Endodermal cell (in vitro differentiated cells): ENCODE results near the gene SLC25A23. TPM values are rescaled to one million over a fixed set of nuclear protein-coding genes. Genes with fewer than 3 reads are reported as not detected.

Experiments
- DNase-seq: peaks from one replicate; pipeline ENCODE4 v3.0.0-alpha.2; 2017
- H3K27ac ChIP-seq: 2 replicates; pipeline ENCODE4 v1.5.1; 2013; ENCODE audit warnings: mild to moderate bottlenecking, low read depth, low read length, moderate library complexity
- H3K27me3 ChIP-seq: 2 replicates; pipeline ENCODE4 v1.6.1; 2013; ENCODE audit warnings: mild to moderate bottlenecking, low read length, moderate library complexity; ENCODE audit not compliant: insufficient read depth, control insufficient read depth, poor library complexity, severe bottlenecking
- H3K36me3 ChIP-seq: 2 replicates; pipeline ENCODE4 v1.7.0; 2013; ENCODE audit warnings: mild to moderate bottlenecking, low read length, moderate library complexity; ENCODE audit not compliant: control insufficient read depth, insufficient read depth
- H3K4me1 ChIP-seq: one replicate; pipeline ENCODE4 v1.7.0; 2013; ENCODE audit warnings: low read length; ENCODE audit not compliant: control insufficient read depth, insufficient read depth
- H3K4me3 ChIP-seq: 2 replicates; pipeline ENCODE4 v1.5.1; 2013; ENCODE audit warnings: mild to moderate bottlenecking, low read length, moderate library complexity
- H3K9ac ChIP-seq: 2 replicates; pipeline ENCODE4 v1.6.1; 2013; ENCODE audit warnings: mild to moderate bottlenecking, low read length, moderate library complexity; ENCODE audit not compliant: poor library complexity, severe bottlenecking; ENCODE audit errors: extremely low read depth
- H3K9me3 ChIP-seq: 2 replicates; pipeline ENCODE4 v1.6.1; 2013; ENCODE audit warnings: mild to moderate bottlenecking, low read length, moderate library complexity; ENCODE audit not compliant: control insufficient read depth
- H3K27ac Mint-ChIP-seq: 2 replicates; pipeline ENCODE4 v1.8.0; 2020; ENCODE audit warnings: mixed read lengths
- H3K27me3 Mint-ChIP-seq: 2 replicates; pipeline ENCODE4 v1.8.0; 2021; ENCODE audit warnings: mild to moderate bottlenecking, mixed read lengths; ENCODE audit not compliant: insufficient read depth
- H3K36me3 Mint-ChIP-seq: 2 replicates; pipeline ENCODE4 v1.8.0; 2020; ENCODE audit warnings: low read depth, mixed read lengths
- H3K4me1 Mint-ChIP-seq: 2 replicates; pipeline ENCODE4 v1.8.0; 2020; ENCODE audit warnings: mixed read lengths
- H3K4me3 Mint-ChIP-seq: 2 replicates; pipeline ENCODE4 v1.8.0; 2020; ENCODE audit warnings: mild to moderate bottlenecking, moderate library complexity, mixed read lengths
- H3K9me3 Mint-ChIP-seq: 2 replicates; pipeline ENCODE4 v1.8.0; 2020; ENCODE audit warnings: mild to moderate bottlenecking, mixed read lengths
- CTCF ChIP-seq: fragments of 200-600 bp; sonication (generic); conservative IDR thresholded peaks from 2 replicates; pipeline ENCODE4 v1.5.0; 2021; ENCODE audit warnings: antibody characterized with exemption, mild to moderate bottlenecking
- WGBS, 2 experiments: methylation state at CpG; one replicate each; pipeline versions ENCODE4 v1.1.5 to v1.1.7; 2013; ENCODE audit warnings: missing lambda C conversion rate in 2 of 2, mixed read lengths in 1 of 2; ENCODE audit not compliant: insufficient coverage in 1 of 2, insufficient read length in 1 of 2; 5-methylcytosine and 5-hydroxymethylcytosine counted together
- total RNA-seq, 2 donors: library from RNA; stranded (reverse); fragmentation: NEBNext Ultra II Directional in 1 of 2; extraction: Animal tissue kit (Norgen Biotek cat#: 25700) in 1 of 2; gene quantifications; 2 replicates in 1 of 2; 3 replicates in 1 of 2; pipeline ENCODE4 v1.2.1, GENCODE V29; 2021

The SLC25A23 gene
- total RNA-seq, 2 donors from 2014 or later = 34.9 to 39.5 TPM

GRCh38 chr19:6446452-6446851, 13.1 kb downstream of the SLC25A23 start:
- H3K27ac ChIP-seq = no peak overlapping the region
- H3K9me3 ChIP-seq = no peaks in the 10 kb centered on the region
- no peaks in the 10 kb centered on the region for H3K27me3 Mint-ChIP-seq
- H3K36me3 Mint-ChIP-seq = peaks cover 33% of the 10 kb centered on the region
- no peak for DNase-seq
- no peak overlapping the region for H3K27ac Mint-ChIP-seq
- H3K4me1 ChIP-seq = no peaks in the 10 kb centered on the region
- no peaks in the 10 kb centered on the region for H3K4me1 Mint-ChIP-seq
- H3K9ac ChIP-seq = no peak overlapping the region
- H3K27me3 ChIP-seq = no peaks in the 10 kb centered on the region
- WGBS, 2 experiments = 93% methylated on average over 3 of the region's 3 CpGs
- peaks cover 5% of the 10 kb centered on the region for H3K36me3 ChIP-seq
- no peak for TF ChIP-seq CTCF
- H3K9me3 Mint-ChIP-seq = peaks cover 5% of the 10 kb centered on the region
- no peak overlapping the region for H3K4me3 Mint-ChIP-seq
- H3K4me3 ChIP-seq = no peak overlapping the region

GRCh38 chr19:6443986-6444385, 15.6 kb downstream of the SLC25A23 start:
- Histone ChIP-seq H3K9me3 (no peaks in the 10 kb centered on the region), H3K27me3 (no peaks in the 10 kb centered on the region), H3K36me3 (no peaks in the 10 kb centered on the region), H3K4me1 (no peaks in the 10 kb centered on the region), H3K4me3 (no peak overlapping the region), H3K9ac (no peak overlapping the region), H3K27ac (no peak overlapping the region)
- Mint-ChIP-seq H3K4me3 (no peak overlapping the region), H3K4me1 (no peaks in the 10 kb centered on the region), H3K9me3 (peaks cover 5% of the 10 kb centered on the region), H3K36me3 (peaks cover 25% of the 10 kb centered on the region), H3K27me3 (no peaks in the 10 kb centered on the region), H3K27ac (no peak overlapping the region)
- no peak for DNase-seq
- WGBS, 2 experiments = 87 to 97% methylated on average over 9 to 13 of the region's 13 CpGs
- TF ChIP-seq CTCF = no peak

GRCh38 chr19:6442087-6442688, 17.4 kb downstream of the SLC25A23 start:
- no peaks in the 10 kb centered on the region for H3K9me3 ChIP-seq
- no peaks in the 10 kb centered on the region for H3K4me1 ChIP-seq
- no peak for TF ChIP-seq CTCF
- 87 to 97% methylated on average over 4 to 12 of the region's 13 CpGs for WGBS, 2 experiments
- no peaks in the 10 kb centered on the region for H3K27me3 ChIP-seq
- no peaks in the 10 kb centered on the region for H3K36me3 ChIP-seq
- no peak overlapping the region for H3K27ac ChIP-seq
- Mint-ChIP-seq H3K27me3 (peaks cover 3% of the 10 kb centered on the region), H3K9me3 (peaks cover 6% of the 10 kb centered on the region), H3K27ac (no peak overlapping the region), H3K4me3 (no peak overlapping the region), H3K36me3 (peaks cover 25% of the 10 kb centered on the region), H3K4me1 (no peaks in the 10 kb centered on the region)
- DNase-seq = no peak
- H3K9ac ChIP-seq = no peak overlapping the region
- H3K4me3 ChIP-seq = no peak overlapping the region
